Esophagus squamous epithelium (tissue), 4 donors: Measurements from ENCODE around the gene IRAK1BP1.

Experiments
- POLR2A ChIP-seq, 4 donors: fragments of 450-650 bp; IDR thresholded peaks; one replicate each; pipeline ENCODE4 v1.6.1; 2017; ENCODE audit warnings: antibody characterized with exemption in 4 of 4, mild to moderate bottlenecking in 4 of 4, moderate library complexity in 3 of 4
- TF ChIP-seq, protein P1 (sequence below), 6 experiments: fragments of 450-650 bp in 4 of 6; fragments of 200-600 bp in 2 of 6; sonication (generic) in 2 of 6; IDR thresholded peaks; one replicate each; pipeline ENCODE4 v1.5.1; 2016 to 2019; ENCODE audit warnings: antibody characterized with exemption in 6 of 6, mild to moderate bottlenecking in 4 of 6, moderate library complexity in 4 of 6

DNA sequence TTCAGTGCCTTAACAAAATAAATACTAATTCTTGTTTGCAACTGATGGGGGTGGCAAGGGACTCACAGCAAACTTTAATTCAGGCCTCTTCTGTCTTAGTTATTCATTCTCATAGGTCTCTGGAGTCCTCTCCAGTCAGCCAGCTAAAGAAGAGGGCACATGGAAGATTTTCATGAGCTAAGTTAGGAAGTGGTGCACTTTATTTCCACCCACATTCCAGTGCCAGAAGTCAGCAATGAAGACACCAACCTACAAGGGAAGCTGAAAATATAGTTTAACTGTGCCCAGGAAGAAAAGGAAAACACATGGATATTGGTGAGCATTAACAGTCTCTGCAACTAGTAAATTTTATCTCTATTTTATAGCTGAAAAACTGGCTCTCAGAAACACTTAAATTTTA lies 16.7 kb upstream of the IRAK1BP1 start:
- no peak for TF ChIP-seq POLR2A (IDR thresholded peaks at IDR 0.05)
- TF ChIP-seq, protein P1, sequence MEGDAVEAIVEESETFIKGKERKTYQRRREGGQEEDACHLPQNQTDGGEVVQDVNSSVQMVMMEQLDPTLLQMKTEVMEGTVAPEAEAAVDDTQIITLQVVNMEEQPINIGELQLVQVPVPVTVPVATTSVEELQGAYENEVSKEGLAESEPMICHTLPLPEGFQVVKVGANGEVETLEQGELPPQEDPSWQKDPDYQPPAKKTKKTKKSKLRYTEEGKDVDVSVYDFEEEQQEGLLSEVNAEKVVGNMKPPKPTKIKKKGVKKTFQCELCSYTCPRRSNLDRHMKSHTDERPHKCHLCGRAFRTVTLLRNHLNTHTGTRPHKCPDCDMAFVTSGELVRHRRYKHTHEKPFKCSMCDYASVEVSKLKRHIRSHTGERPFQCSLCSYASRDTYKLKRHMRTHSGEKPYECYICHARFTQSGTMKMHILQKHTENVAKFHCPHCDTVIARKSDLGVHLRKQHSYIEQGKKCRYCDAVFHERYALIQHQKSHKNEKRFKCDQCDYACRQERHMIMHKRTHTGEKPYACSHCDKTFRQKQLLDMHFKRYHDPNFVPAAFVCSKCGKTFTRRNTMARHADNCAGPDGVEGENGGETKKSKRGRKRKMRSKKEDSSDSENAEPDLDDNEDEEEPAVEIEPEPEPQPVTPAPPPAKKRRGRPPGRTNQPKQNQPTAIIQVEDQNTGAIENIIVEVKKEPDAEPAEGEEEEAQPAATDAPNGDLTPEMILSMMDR (IDR thresholded peaks at IDR 0.05), result no peak
